Measurements from ENCODE around the gene TPSG1. TPM values are rescaled to one million over a fixed set of nuclear protein-coding genes. Genes with fewer than 3 reads are reported as not detected.

Gene TPSG1
- total and polyA plus RNA-seq, 7 donors: 0.08 TPM; not detected in 6

DNA sequence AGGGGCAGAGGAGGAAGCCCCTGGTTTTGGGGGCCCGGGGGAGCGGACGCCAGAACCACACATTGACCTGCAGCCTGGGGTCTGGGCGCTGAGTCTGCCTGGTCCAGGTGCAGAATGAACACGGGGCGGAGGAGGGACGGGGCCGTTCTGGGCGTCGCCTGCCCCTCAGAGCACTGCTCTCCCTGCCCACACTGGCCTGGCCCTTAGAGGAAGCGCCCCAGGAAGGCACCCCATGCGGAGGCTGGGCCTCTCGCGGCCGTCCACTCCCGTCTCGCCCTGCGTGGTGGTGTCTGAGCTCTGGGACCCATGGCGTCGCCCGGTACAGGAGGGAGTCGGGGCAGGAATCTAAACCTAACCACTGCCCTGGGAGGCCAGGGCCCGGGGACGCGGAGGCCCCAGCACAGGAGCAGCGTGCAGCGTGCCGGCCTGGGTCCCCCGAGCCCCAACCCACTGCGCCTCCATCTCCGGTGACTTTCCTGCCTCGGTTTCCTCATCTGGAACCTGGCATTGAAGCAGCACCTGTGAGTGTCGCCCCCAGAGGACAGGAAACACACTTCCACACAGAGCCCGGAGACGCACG lies 35.1 kb upstream of the TPSG1 start:
- ATAC-seq: no peak
- no peaks in the 10 kb centered on the region for H3K9me3 ChIP-seq
- peaks cover 0 to 47% (median 16%) of the 10 kb centered on the region in 3 donors for H3K27me3 ChIP-seq (ENCODE audit: insufficient read depth in 3 of 3, low read length in 2 of 3)
- no peak overlapping the region for H3K27ac ChIP-seq
- DNase-seq: no peak
- no peak overlapping the region for H3K4me3 ChIP-seq
- H3K36me3 ChIP-seq (ENCODE audit: insufficient read depth in 1 of 2, low read depth in 1 of 2): no peaks in the 10 kb centered on the region
- intact Hi-C loops (cut with DNase I): no loop called here
- no peak for TF ChIP-seq CTCF (IDR thresholded peaks at IDR 0.05)
- H3K4me1 ChIP-seq: no peaks in the 10 kb centered on the region
- 62 to 69% (median 69%) methylated on average over 30 to 36 of the region's 36 CpGs for WGBS, 3 donors

- ATAC-seq: no peak
- no peak for TF ChIP-seq CTCF (IDR thresholded peaks at IDR 0.05)
- Histone ChIP-seq H3K27me3 (ENCODE audit: insufficient read depth in 3 of 3, low read length in 2 of 3) (peaks cover 0 to 47% (median 16%) of the 10 kb centered on the region in 3 donors), H3K9me3 (no peaks in the 10 kb centered on the region), H3K4me3 (no peak overlapping the region), H3K27ac (no peak overlapping the region), H3K36me3 (ENCODE audit: insufficient read depth in 1 of 2, low read depth in 1 of 2) (no peaks in the 10 kb centered on the region), H3K4me1 (no peaks in the 10 kb centered on the region)
- intact Hi-C loops (cut with DNase I): no loop called here
- WGBS, 3 donors: 24 to 33% (median 26%) methylated on average over 9 to 11 of the region's 11 CpGs
- DNase-seq: no peak
These were observed 34.6 kb upstream of the TPSG1 start for GRCh38 chr16:1259760-1260068.

DNA sequence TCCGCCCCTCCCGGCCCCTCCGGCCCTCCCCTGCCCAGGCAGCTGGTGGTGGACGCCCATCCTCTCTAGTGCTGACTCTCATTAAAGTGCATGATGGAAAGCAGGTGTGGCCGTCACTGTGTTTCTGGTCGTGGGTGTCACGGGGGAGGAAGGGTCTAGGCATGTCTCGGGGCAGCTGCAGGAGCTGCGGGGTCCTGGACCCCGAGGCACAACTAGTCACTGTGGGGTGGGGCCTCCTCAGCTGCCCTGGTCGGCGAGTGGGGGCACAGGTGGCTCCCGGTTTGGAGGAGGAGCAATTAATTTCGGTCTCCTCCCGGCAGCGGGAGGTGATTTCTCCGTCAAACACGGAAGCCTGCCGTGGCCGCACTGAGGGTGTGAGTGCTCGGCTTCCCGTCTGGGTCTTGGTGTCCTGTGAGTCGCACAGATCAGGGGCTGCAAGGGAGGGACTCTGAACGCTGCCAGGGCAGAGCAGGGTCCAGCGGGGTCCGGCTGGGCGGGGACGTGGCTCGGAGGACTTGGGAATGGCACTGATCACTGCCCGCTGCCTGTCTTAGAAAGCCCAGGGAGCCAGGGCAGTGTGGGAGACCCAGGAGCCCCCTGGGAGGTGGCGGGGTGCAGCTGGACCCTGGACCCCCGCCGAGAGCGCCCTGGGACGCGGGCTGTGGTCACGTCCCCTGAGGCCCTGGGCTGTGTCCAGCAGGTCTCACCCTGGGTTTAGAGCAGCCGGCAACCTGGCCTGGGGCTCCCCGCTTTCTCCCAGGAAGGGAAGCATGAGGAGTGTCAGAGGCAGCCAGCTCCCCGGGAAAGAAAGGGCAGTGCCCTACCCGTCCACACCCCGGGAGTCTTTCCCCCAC lies 34.1 kb upstream of the TPSG1 start:
- no peak for ATAC-seq
- peaks cover 0 to 47% (median 16%) of the 10 kb centered on the region in 3 donors for H3K27me3 ChIP-seq (ENCODE audit: insufficient read depth in 3 of 3, low read length in 2 of 3)
- WGBS, 3 donors: 11% methylated on average over 36 to 42 of the region's 42 CpGs
- no peak overlapping the region for H3K27ac ChIP-seq
- no peaks in the 10 kb centered on the region for H3K9me3 ChIP-seq
- no peaks in the 10 kb centered on the region for H3K4me1 ChIP-seq
- TF ChIP-seq CTCF (IDR thresholded peaks at IDR 0.05): no peak
- H3K36me3 ChIP-seq (ENCODE audit: insufficient read depth in 1 of 2, low read depth in 1 of 2): no peaks in the 10 kb centered on the region
- no peak overlapping the region for H3K4me3 ChIP-seq
- intact Hi-C loops (cut with DNase I): no loop called here
- no peak for DNase-seq

GRCh38 chr16:1258225-1258600 lies 33.1 kb upstream of the TPSG1 start:
- intact Hi-C loops (cut with DNase I): no loop called here
- ATAC-seq: no peak
- H3K4me3 ChIP-seq: no peak overlapping the region
- peak in 1 of 2 donors; percentile 43 for DNase-seq
- H3K27me3 ChIP-seq (ENCODE audit: insufficient read depth in 3 of 3, low read length in 2 of 3): peaks cover 0 to 47% (median 16%) of the 10 kb centered on the region in 3 donors
- 59 to 66% (median 64%) methylated on average over 12 of the region's 12 CpGs for WGBS, 3 donors
- no peak overlapping the region for H3K27ac ChIP-seq
- no peak for TF ChIP-seq CTCF (IDR thresholded peaks at IDR 0.05)
- no peaks in the 10 kb centered on the region for H3K36me3 ChIP-seq (ENCODE audit: insufficient read depth in 1 of 2, low read depth in 1 of 2)
- no peaks in the 10 kb centered on the region for H3K4me1 ChIP-seq
- H3K9me3 ChIP-seq: no peaks in the 10 kb centered on the region
